Inflammatory macrophage (primary cell): ENCODE data around the gene ABHD2.
"Not testable (repeated sequence)": the region's sequence is repeated elsewhere in the genome, so short reads cannot be mapped to it uniquely, and the experiment has no call there.

Experiments used
- DNase-seq, 2 donors: peaks; one replicate each; pipeline ENCODE4 v3.0.0-alpha.2; 2020 to 2022

ABHD2 gene

GRCh38 chr15:89075101-89075640 lies 13.1 kb upstream of the ABHD2 start:
- no peak for DNase-seq

GRCh38 chr15:89075846-89076245 lies 12.4 kb upstream of the ABHD2 start:
- peak; percentile 78 to 91 for DNase-seq

- no peak for DNase-seq
Observed at GRCh38 chr15:89077750-89078149, 10.5 kb upstream of the ABHD2 start.

- DNase-seq = no peak
Observed at GRCh38 chr15:89078851-89079810, 9.1 kb upstream of the ABHD2 start.

- peak in 1 of 2 donors; percentile 0 for DNase-seq
Observed at GRCh38 chr15:89081878-89082277, 6.4 kb upstream of the ABHD2 start.

GRCh38 chr15:89083246-89083645 lies 5.0 kb upstream of the ABHD2 start:
- DNase-seq = no peak

GRCh38 chr15:89085289-89085926 lies 2.8 kb upstream of the ABHD2 start:
- DNase-seq = peak in 1 of 2 donors; percentile 1

- DNase-seq = not testable (repeated sequence)
Observed at GRCh38 chr15:89085933-89086332, 2.3 kb upstream of the ABHD2 start.

- DNase-seq = peak in 1 of 2 donors; percentile 0
Observed at GRCh38 chr15:89086390-89086789, 1.9 kb upstream of the ABHD2 start.

GRCh38 chr15:89087161-89087829 lies 961 bp upstream of the ABHD2 start:
- DNase-seq = no peak

- DNase-seq = peak; percentile 33 to 50
Observed at GRCh38 chr15:89088605-89089315, 504 bp downstream of the ABHD2 start.

- no peak for DNase-seq
Observed at GRCh38 chr15:89089316-89090230, 1.3 kb downstream of the ABHD2 start.

GRCh38 chr15:89090791-89091626 lies 2.8 kb downstream of the ABHD2 start:
- peak; percentile 85 to 89 for DNase-seq

GRCh38 chr15:89091627-89092220 lies 3.5 kb downstream of the ABHD2 start:
- no peak for DNase-seq

- DNase-seq = no peak
Observed at GRCh38 chr15:89093509-89093908, 5.3 kb downstream of the ABHD2 start.

- DNase-seq = peak; percentile 45 to 47
Observed at GRCh38 chr15:89095073-89095472, 6.8 kb downstream of the ABHD2 start.

GRCh38 chr15:89095556-89095955 lies 7.3 kb downstream of the ABHD2 start:
- DNase-seq = no peak

GRCh38 chr15:89096664-89097063 lies 8.4 kb downstream of the ABHD2 start:
- no peak for DNase-seq

GRCh38 chr15:89097313-89097712 lies 9.1 kb downstream of the ABHD2 start:
- no peak for DNase-seq

GRCh38 chr15:89098281-89098680 lies 10.0 kb downstream of the ABHD2 start:
- no peak for DNase-seq
